ENCODE data around the gene DMBX1. TPM values are rescaled to one million over a fixed set of nuclear protein-coding genes. Genes with fewer than 3 reads are reported as not detected.

The DMBX1 gene
- total RNA-seq, 2 donors from 2014 or later = not detected

- no peak for TF ChIP-seq CTCF (IDR thresholded peaks at IDR 0.05)
These were observed 37.4 kb upstream of the DMBX1 start for GRCh38 chr1:46451948-46452930.

DNA sequence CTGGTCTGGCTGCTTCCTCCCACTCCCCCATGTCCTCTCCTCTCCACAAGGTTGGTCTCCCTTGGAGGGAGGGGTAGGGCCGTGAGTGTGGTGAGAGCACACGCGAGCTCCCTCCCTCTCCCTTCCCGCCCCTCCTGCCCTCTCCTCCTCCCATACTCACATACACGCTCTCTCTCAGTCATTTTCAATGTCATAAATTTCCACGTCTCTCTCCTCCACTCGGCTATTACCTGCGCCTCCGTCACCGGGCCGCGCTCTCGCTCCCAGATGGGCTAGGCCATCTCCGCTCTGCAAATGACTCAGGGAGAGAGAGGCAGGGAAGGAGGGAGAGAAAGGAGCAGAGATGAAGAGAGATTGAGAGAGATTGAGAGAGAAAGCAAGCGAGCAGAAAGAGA, 36.7 kb upstream of the DMBX1 start:
- Histone ChIP-seq H3K4me3 (no peak overlapping the region), H3K36me3 (no peaks in the 10 kb centered on the region), H3K27ac (no peak overlapping the region), H3K9me3 (no peaks in the 10 kb centered on the region), H3K4me1 (peaks cover 0 to 7% of the 10 kb centered on the region in 2 donors), H3K27me3 (peaks cover 0 to 4% of the 10 kb centered on the region in 2 donors)
- TF ChIP-seq CTCF (IDR thresholded peaks at IDR 0.05) = no peak
- DNase-seq (ENCODE audit: low spot score) = no peak

More at GRCh38 chr1:46451948-46452930, 37.4 kb upstream of the DMBX1 start:
- Histone ChIP-seq H3K27ac (no peak overlapping the region), H3K4me3 (no peak overlapping the region), H3K4me1 (peaks cover 0 to 12% of the 10 kb centered on the region in 2 donors), H3K36me3 (no peaks in the 10 kb centered on the region), H3K9me3 (no peaks in the 10 kb centered on the region), H3K27me3 (peaks cover 4 to 6% of the 10 kb centered on the region in 2 donors)
- DNase-seq (ENCODE audit: low spot score) = no peak

DNA sequence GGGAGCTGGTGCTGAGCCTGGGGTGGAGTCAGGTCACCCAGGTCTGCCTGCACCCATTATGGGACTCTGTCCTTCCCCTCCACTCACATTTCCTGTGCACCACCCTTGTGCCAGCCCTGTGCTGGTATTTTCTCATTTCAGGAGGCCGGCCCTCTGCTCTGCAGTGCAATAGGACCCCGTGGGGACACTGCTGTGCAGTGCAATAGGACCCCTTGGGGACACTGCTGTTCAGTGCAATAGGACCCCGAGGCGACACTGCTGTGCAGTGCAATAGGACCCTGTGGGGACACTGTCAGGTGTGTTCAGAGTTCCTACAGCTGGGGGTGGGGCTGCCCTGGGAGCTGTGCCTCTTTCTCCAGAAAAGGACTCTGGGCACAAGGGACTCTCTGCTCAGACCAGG, 36.2 kb upstream of the DMBX1 start:
- Histone ChIP-seq H3K9me3 (no peaks in the 10 kb centered on the region), H3K4me3 (no peak overlapping the region), H3K27me3 (peaks cover 0 to 3% of the 10 kb centered on the region in 2 donors), H3K27ac (no peak overlapping the region), H3K4me1 (peaks cover 0 to 3% of the 10 kb centered on the region in 2 donors), H3K36me3 (no peaks in the 10 kb centered on the region)
- no peak for TF ChIP-seq CTCF (IDR thresholded peaks at IDR 0.05)
- DNase-seq (ENCODE audit: low spot score) = no peak

GRCh38 chr1:46455951-46456350, 33.7 kb upstream of the DMBX1 start:
- no peak for DNase-seq (ENCODE audit: low spot score)

DNA sequence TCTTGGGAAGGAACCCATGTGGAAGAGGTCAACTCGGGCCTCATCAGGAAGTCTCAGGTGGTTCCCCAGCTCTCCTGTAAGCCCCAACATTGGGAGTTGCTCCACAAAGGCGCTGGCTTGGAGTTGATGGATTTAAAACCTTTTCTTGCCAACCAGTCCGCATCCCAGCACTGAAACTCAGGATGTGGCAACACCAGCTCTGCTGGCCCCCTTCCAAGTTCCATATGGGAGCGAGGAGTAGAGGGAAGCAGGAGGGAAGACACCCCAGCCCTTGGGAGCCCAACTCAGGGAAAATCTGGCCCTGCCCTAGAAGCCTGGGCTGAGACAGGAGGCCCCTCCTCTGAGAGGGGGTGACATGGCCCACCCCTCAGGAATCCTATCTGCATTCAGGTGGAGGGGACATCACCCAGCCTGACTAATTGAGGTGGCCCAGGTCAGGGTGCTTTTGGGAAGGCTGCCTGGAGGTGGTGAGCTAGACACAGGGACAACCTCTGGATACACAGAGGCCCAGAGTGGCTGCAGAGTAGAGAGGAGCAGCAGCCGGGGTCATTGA, 33.1 kb upstream of the DMBX1 start:
- TF ChIP-seq CTCF (IDR thresholded peaks at IDR 0.05) = no peak

More at GRCh38 chr1:46455951-46456350, 33.7 kb upstream of the DMBX1 start:
- Histone ChIP-seq H3K27me3 (no peaks in the 10 kb centered on the region), H3K36me3 (no peaks in the 10 kb centered on the region), H3K9me3 (no peaks in the 10 kb centered on the region), H3K4me3 (no peak overlapping the region), H3K4me1 (no peaks in the 10 kb centered on the region), H3K27ac (no peak overlapping the region)
- no peak for TF ChIP-seq CTCF (IDR thresholded peaks at IDR 0.05)

More for the DNA sequence above, 33.1 kb upstream of the DMBX1 start:
- Histone ChIP-seq H3K4me3 (no peak overlapping the region), H3K36me3 (no peaks in the 10 kb centered on the region), H3K27ac (no peak overlapping the region), H3K9me3 (no peaks in the 10 kb centered on the region), H3K4me1 (no peaks in the 10 kb centered on the region), H3K27me3 (no peaks in the 10 kb centered on the region)
- no peak for DNase-seq (ENCODE audit: low spot score)

All from right atrium auricular region (tissue), 2 donors.